ENCODE data around the gene NDUFAF7. TPM values are rescaled to one million over a fixed set of nuclear protein-coding genes. Genes with fewer than 3 reads are reported as not detected.

NDUFAF7 gene
- total and polyA plus RNA-seq, 9 of the 15 experiments (the other 6 are each of a cell fraction or from before 2014, with no cell fraction given): 14.9 to 41.6 (median 23.9) TPM

DNA sequence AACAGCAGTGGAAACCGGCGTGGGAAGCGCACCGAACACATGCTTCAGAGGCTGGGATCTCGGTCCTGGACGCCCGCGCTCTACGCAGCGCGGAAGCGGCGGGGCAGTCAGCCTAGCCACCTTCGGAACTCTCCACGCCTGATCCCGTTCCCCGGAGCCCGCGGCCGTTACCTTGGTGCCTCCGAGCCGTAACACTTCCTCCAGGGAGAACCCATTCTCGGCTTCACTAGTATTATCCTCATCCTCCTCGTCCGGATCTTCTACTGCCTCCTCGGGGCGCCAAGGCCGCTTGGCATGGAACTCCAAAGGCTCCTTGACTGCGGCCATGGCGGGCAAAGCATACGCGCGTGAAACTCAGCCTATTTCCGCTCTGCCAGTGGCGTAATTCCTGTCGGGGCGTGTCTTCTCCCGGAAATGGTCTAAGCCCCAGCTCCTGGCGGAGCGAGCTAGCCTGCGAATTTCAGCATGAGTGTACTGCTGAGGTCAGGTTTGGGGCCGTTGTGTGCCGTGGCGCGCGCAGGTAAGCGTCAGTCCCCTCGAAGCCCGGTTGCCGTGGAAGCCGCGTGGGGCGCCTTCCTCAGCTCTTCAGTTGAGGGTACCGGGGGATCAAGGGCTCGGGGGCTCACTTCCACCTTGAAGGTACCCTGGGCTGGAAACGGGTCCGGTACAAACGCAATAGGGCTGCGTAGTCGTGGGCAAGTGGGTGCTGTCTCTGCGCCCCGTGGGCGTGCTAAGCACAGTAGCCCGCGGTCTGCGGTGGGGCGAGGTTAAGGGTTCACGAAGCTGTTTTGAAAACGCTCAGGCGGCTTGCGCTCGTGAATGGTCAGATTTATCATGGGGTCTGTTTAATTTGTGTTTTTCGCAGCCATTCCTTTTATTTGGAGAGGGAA is at the start of gene NDUFAF7, which contains the start of gene CEBPZ (continued):
- TF ChIP-seq, protein P1, sequence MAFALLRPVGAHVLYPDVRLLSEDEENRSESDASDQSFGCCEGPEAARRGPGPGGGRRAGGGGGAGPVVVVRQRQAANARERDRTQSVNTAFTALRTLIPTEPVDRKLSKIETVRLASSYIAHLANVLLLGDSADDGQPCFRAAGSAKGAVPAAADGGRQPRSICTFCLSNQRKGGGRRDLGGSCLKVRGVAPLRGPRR (CRISPR knock-in tag; IDR thresholded peaks at IDR 0.05): no peak
- no peak for TF ChIP-seq SREBF2 (CRISPR knock-in tag; IDR thresholded peaks at IDR 0.05)
- no peak for TF ChIP-seq POU5F1 (IDR thresholded peaks at IDR 0.05; ENCODE audit: borderline replicate concordance, low read depth, low read length, partially characterized antibody)
- TF ChIP-seq, protein P2, sequence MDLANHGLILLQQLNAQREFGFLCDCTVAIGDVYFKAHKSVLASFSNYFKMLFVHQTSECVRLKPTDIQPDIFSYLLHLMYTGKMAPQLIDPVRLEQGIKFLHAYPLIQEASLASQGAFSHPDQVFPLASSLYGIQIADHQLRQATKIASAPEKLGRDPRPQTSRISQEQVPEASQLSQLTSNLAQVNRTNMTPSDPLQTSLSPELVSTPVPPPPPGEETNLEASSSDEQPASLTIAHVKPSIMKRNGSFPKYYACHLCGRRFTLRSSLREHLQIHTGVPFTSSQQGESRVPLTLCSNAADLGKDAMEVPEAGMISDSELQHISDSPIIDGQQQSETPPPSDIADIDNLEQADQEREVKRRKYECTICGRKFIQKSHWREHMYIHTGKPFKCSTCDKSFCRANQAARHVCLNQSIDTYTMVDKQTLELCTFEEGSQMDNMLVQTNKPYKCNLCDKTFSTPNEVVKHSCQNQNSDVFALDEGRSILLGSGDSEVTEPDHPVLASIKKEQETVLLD (IDR thresholded peaks at IDR 0.05): no peak
- TF ChIP-seq, protein P3, sequence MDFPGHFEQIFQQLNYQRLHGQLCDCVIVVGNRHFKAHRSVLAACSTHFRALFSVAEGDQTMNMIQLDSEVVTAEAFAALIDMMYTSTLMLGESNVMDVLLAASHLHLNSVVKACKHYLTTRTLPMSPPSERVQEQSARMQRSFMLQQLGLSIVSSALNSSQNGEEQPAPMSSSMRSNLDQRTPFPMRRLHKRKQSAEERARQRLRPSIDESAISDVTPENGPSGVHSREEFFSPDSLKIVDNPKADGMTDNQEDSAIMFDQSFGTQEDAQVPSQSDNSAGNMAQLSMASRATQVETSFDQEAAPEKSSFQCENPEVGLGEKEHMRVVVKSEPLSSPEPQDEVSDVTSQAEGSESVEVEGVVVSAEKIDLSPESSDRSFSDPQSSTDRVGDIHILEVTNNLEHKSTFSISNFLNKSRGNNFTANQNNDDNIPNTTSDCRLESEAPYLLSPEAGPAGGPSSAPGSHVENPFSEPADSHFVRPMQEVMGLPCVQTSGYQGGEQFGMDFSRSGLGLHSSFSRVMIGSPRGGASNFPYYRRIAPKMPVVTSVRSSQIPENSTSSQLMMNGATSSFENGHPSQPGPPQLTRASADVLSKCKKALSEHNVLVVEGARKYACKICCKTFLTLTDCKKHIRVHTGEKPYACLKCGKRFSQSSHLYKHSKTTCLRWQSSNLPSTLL (IDR thresholded peaks at IDR 0.05): no peak
- TF ChIP-seq, protein P4, sequence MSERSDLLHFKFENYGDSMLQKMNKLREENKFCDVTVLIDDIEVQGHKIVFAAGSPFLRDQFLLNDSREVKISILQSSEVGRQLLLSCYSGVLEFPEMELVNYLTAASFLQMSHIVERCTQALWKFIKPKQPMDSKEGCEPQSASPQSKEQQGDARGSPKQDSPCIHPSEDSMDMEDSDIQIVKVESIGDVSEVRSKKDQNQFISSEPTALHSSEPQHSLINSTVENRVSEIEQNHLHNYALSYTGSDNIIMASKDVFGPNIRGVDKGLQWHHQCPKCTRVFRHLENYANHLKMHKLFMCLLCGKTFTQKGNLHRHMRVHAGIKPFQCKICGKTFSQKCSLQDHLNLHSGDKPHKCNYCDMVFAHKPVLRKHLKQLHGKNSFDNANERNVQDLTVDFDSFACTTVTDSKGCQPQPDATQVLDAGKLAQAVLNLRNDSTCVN (CRISPR knock-in tag; IDR thresholded peaks at IDR 0.05): no peak
- no peak for TF ChIP-seq BDP1 (IDR thresholded peaks at IDR 0.05; ENCODE audit: insufficient read depth, insufficient read length)
- TF ChIP-seq ZNF354B (CRISPR knock-in tag; IDR thresholded peaks at IDR 0.05): no peak
- TF ChIP-seq BCL6 (CRISPR knock-in tag; IDR thresholded peaks at IDR 0.05): no peak
- TF ChIP-seq ETV5 (CRISPR knock-in tag; IDR thresholded peaks at IDR 0.05; ENCODE audit: low read depth): peak; percentile 55
- peak; percentile 23; the same call in 1 of the 2 replicates for TF ChIP-seq ZNF511 (CRISPR knock-in tag; IDR thresholded peaks at IDR 0.05)
- TF ChIP-seq ZC3H8 (IDR thresholded peaks at IDR 0.05): no peak
- no peak for TF ChIP-seq NR2F6 (CRISPR knock-in tag; IDR thresholded peaks at IDR 0.05)
- TF ChIP-seq ELK1 (CRISPR knock-in tag; IDR thresholded peaks at IDR 0.05): no peak; the same call in 1 of the 2 replicates
- TF ChIP-seq, protein P5, sequence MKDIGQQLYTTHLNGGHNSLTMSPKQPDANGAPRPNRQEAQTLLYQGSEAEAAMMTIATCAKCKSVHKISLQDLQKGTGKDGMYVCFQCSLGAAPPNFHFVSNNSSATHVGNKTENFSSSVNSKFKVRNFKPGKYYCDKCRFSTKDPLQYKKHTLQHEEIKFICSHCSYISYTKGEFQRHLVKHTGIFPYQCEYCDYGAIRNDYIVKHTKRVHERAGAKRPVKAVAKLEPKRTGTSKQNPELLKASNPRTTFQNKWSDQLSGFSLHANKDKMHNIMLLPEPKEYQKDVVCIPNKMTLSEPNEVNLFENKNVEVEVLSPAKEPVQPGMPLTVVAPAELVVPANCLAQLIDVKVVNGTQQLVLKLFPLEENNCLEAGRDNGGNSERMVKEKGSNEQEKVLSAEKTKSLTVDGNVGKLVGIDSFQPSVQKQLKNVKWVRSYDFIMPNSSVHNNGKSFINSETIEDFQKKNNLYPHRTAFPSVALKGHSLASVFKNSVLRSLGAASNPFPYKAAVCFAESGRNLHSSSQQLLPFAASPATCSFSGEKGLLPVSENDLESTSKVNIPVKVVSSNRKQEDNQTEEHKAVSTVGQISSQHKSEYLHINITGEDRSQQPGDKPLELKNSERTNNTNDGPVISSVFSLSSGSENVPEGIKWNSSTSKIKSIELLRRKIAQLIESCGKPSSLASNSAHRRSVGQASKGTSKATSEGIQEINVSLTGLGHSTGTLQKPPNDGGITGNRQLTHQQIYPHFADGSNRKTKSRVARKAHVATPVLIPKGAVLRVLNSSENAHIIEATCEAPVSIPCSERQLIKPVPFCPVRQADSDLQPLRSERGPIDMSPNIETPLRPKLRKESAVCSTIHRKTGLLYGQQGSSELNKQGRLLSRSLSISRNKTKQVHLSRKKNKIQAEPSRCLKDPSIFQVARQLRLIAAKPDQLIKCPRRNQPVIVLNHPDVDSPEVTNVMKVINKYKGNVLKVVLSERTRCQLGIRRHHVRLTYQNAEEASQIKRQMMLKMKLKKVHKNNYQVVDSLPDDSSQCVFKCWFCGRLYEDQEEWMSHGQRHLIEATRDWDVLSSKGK (CRISPR knock-in tag; IDR thresholded peaks at IDR 0.05): no peak

All from K562 (cell line).